CD14-positive monocyte (primary cell): ENCODE results near the gene TMEM114. TPM values are rescaled to one million over a fixed set of nuclear protein-coding genes. Genes with fewer than 3 reads are reported as not detected.

Experiments used
- DNase-seq, 3 donors: peaks; one replicate each; pipeline ENCODE4 v3.0.0-alpha.2; 2011 to 2022
- H2AFZ ChIP-seq: 2 replicates; pipeline ENCODE4 v1.6.0; 2012; ENCODE audit warnings: mild to moderate bottlenecking, low read depth, low read length, inconsistent platforms; ENCODE audit not compliant: insufficient read depth, poor library complexity, severe bottlenecking
- H3K27ac ChIP-seq, 2 donors: 1 replicate in 1 of 2; 2 replicates in 1 of 2; pipeline ENCODE4 v1.5.1; 2012 to 2013; ENCODE audit warnings: low read length in 2 of 2, control low read depth in 1 of 2, inconsistent platforms in 1 of 2, low read depth in 1 of 2, mild to moderate bottlenecking in 1 of 2
- H3K27me3 ChIP-seq, 2 donors: one replicate each; pipeline versions ENCODE4 v1.6.0 to v1.6.1; 2011 to 2013; ENCODE audit warnings: low read length in 2 of 2; ENCODE audit not compliant: control insufficient read depth in 2 of 2, insufficient read depth in 2 of 2
- H3K36me3 ChIP-seq, 2 donors: replicated peaks in 1 of 2; 1 replicate in 1 of 2; 2 replicates in 1 of 2; pipeline versions ENCODE4 v1.5.1 to v1.6.1; 2012 to 2013; ENCODE audit warnings: low read length in 2 of 2, control low read depth in 1 of 2, inconsistent platforms in 1 of 2, mild to moderate bottlenecking in 1 of 2; ENCODE audit not compliant: insufficient read depth in 2 of 2, control insufficient read depth in 1 of 2
- H3K4me1 ChIP-seq, 2 donors: 1 replicate in 1 of 2; 2 replicates in 1 of 2; pipeline versions ENCODE4 v1.5.1 to v1.6.1; 2012 to 2013; ENCODE audit warnings: low read length in 2 of 2, control low read depth in 1 of 2, inconsistent platforms in 1 of 2, mild to moderate bottlenecking in 1 of 2, moderate library complexity in 1 of 2; ENCODE audit not compliant: insufficient read depth in 2 of 2, control insufficient read depth in 1 of 2
- H3K4me2 ChIP-seq: replicated peaks from 2 replicates; pipeline ENCODE3; 2012; ENCODE audit warnings: low read length, moderate library complexity, mild to moderate bottlenecking; ENCODE audit not compliant: poor library complexity, severe bottlenecking; ENCODE audit errors: extremely low read depth
- H3K4me3 ChIP-seq, 3 experiments: fragments of 200-600 bp in 1 of 3; sonication (generic) in 1 of 3; replicated peaks in 1 of 3; 1 replicate in 2 of 3; 2 replicates in 1 of 3; pipeline ENCODE4 v1.5.1; 2011 to 2013; ENCODE audit warnings: low read length in 3 of 3, mild to moderate bottlenecking in 3 of 3, control low read depth in 2 of 3, low read depth in 2 of 3, inconsistent platforms in 1 of 3, moderate library complexity in 1 of 3
- H3K79me2 ChIP-seq: 2 replicates; pipeline ENCODE4 v1.6.0; 2012; ENCODE audit warnings: mild to moderate bottlenecking, control low read depth, inconsistent platforms, low read length, moderate library complexity; ENCODE audit not compliant: insufficient read depth
- H3K9ac ChIP-seq: 2 replicates; pipeline ENCODE4 v1.6.0; 2017; ENCODE audit warnings: low read length, mild to moderate bottlenecking; ENCODE audit not compliant: insufficient read depth, poor library complexity, severe bottlenecking
- H3K9me3 ChIP-seq, 2 donors: replicated peaks in 1 of 2; 1 replicate in 1 of 2; 2 replicates in 1 of 2; pipeline versions ENCODE4 v1.5.1 to v1.6.1; 2012 to 2013; ENCODE audit warnings: low read length in 2 of 2, control low read depth in 1 of 2; ENCODE audit not compliant: control insufficient read depth in 1 of 2, insufficient read depth in 1 of 2
- H4K20me1 ChIP-seq: 2 replicates; pipeline ENCODE4 v1.6.0; 2012; ENCODE audit warnings: mild to moderate bottlenecking, low read length, control low read depth, moderate library complexity; ENCODE audit not compliant: insufficient read depth
- H3K27ac Mint-ChIP-seq, 7 donors: one replicate each; pipeline ENCODE4 v1.8.0; 2020; ENCODE audit warnings: mild to moderate bottlenecking in 7 of 7, mixed read lengths in 7 of 7, moderate library complexity in 6 of 7, inconsistent platforms in 2 of 7
- H3K27me3 Mint-ChIP-seq, 3 donors: one replicate each; pipeline ENCODE4 v1.8.0; 2021 to 2022; ENCODE audit warnings: low read depth in 3 of 3, mild to moderate bottlenecking in 3 of 3, mixed read lengths in 3 of 3, moderate library complexity in 3 of 3, inconsistent platforms in 1 of 3
- H3K36me3 Mint-ChIP-seq, 2 donors: one replicate each; pipeline ENCODE4 v1.8.0; 2020; ENCODE audit warnings: mixed read lengths in 2 of 2, inconsistent platforms in 1 of 2, mild to moderate bottlenecking in 1 of 2
- H3K4me1 Mint-ChIP-seq: one replicate; pipeline ENCODE4 v1.8.0; 2020; ENCODE audit warnings: mild to moderate bottlenecking, mixed read lengths
- H3K4me3 Mint-ChIP-seq, 2 donors: one replicate each; pipeline ENCODE4 v1.8.0; 2020; ENCODE audit warnings: mild to moderate bottlenecking in 2 of 2, mixed read lengths in 2 of 2, moderate library complexity in 1 of 2
- H3K9me3 Mint-ChIP-seq, 7 donors: one replicate each; pipeline ENCODE4 v1.8.0; 2020 to 2022; ENCODE audit warnings: mixed read lengths in 7 of 7, mild to moderate bottlenecking in 6 of 7, moderate library complexity in 6 of 7, inconsistent platforms in 2 of 7
- CTCF ChIP-seq: fragments of 200-600 bp; IDR thresholded peaks from one replicate; pipeline ENCODE4 v1.8.0; 2022; ENCODE audit warnings: antibody characterized with exemption, mild to moderate bottlenecking
- WGBS: methylation state at CpG from one replicate; pipeline ENCODE4 v1.1.5; 2013; ENCODE audit warnings: missing lambda C conversion rate; ENCODE audit not compliant: insufficient coverage; 5-methylcytosine and 5-hydroxymethylcytosine counted together
- intact Hi-C, 2 donors: fragments of 100-400 bp; cut with micrococcal nuclease; formaldehyde crosslinking; loops; one replicate each; pipeline versions ENCODE4 v1.15.0 to v1.15.1; 2023
- polyA plus RNA-seq, 3 donors: library from polyadenylated mRNA; depleted of rRNA in 1 of 3; unstranded in 2 of 3; stranded (reverse) in 1 of 3; fragments of 300-500 nt in 2 of 3; fragments of >200 nt in 1 of 3; fragmentation: Illumina TruSeq in 2 of 3; gene quantifications; 1 replicate in 2 of 3; 2 replicates in 1 of 3; pipeline ENCODE4 v1.2.3, GENCODE V29; 2012 to 2021

Gene TMEM114
- polyA plus RNA-seq, 3 donors: not detected

DNA sequence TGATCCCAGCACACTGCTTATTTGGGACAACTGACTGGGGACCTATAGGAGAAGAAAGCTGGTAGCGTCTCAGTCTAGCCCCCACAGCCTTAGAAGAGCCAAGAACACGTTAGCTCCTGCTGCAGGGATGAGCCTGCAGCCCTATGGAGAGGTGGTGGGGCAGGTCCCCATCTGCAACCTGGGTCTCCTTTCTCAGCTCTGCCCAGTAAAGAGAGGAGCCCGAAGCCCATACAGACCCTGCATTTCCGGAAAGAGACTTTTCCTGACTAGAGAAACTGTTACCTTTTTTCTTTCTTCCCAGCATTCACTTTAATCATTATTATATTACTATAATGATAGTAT, 32.0 kb upstream of the TMEM114 start:
- peak overlapping the region; percentile 81 for H2AFZ ChIP-seq
- intact Hi-C loops: no loop called here
- Mint-ChIP-seq H3K36me3 (peaks cover 28 to 32% of the 10 kb centered on the region in 2 donors), H3K4me3 (peak overlapping the region; percentile 94 to 97), H3K4me1 (peaks cover 25% of the 10 kb centered on the region), H3K27ac (peak overlapping the region; percentile 87 to 99 (median 97)), H3K9me3 (peaks cover 0 to 3% (median 0%) of the 10 kb centered on the region in 7 donors), H3K27me3 (peaks cover 15 to 28% (median 24%) of the 10 kb centered on the region in 3 donors)
- H3K4me2 ChIP-seq: peak overlapping the region; percentile 85
- WGBS: no CpG with 5 or more reads among the region's 4 CpGs
- H3K36me3 ChIP-seq: peaks cover 15 to 35% of the 10 kb centered on the region in 2 donors
- peak overlapping the region; percentile 66 to 97 for H3K27ac ChIP-seq
- H3K4me3 ChIP-seq: peak overlapping the region; percentile 73 to 94 (median 91)
- peak overlapping the region; percentile 96 for H3K9ac ChIP-seq
- H3K9me3 ChIP-seq: no peaks in the 10 kb centered on the region
- H3K4me1 ChIP-seq: peaks cover 12 to 13% of the 10 kb centered on the region in 2 donors
- H4K20me1 ChIP-seq: no peaks in the 10 kb centered on the region
- no peak for TF ChIP-seq CTCF
- peaks cover 54% of the 10 kb centered on the region for H3K79me2 ChIP-seq
- peak in 1 of 3 donors; percentile 4 for DNase-seq
- H3K27me3 ChIP-seq: peaks cover 9 to 17% of the 10 kb centered on the region in 2 donors

- intact Hi-C loops: no loop called here
- no peaks in the 10 kb centered on the region for H4K20me1 ChIP-seq
- H3K4me3 Mint-ChIP-seq: peak within 1 kb of the TSS; percentile 94 to 97
- peaks cover 20 to 30% (median 24%) of the 10 kb centered on the region in 3 donors for H3K27me3 Mint-ChIP-seq
- no peaks in the 10 kb centered on the region for H3K9me3 ChIP-seq
- no peak for TF ChIP-seq CTCF
- H3K4me2 ChIP-seq: peak within 1 kb of the TSS; percentile 85
- H3K27me3 ChIP-seq: peaks cover 9 to 17% of the 10 kb centered on the region in 2 donors
- DNase-seq: peak; percentile 80 to 87 (median 85)
- peaks cover 12 to 13% of the 10 kb centered on the region in 2 donors for H3K4me1 ChIP-seq
- H3K9ac ChIP-seq: peak within 1 kb of the TSS; percentile 96
- H3K27ac ChIP-seq: peak within 1 kb of the TSS; percentile 66 to 97
- peak within 1 kb of the TSS; percentile 73 to 94 (median 91) for H3K4me3 ChIP-seq
- H3K36me3 Mint-ChIP-seq: peaks cover 22 to 26% of the 10 kb centered on the region in 2 donors
- under 1% methylated on average over 39 of the region's 51 CpGs for WGBS
- peaks cover 10 to 29% of the 10 kb centered on the region in 2 donors for H3K36me3 ChIP-seq
- peaks cover 0 to 3% (median 0%) of the 10 kb centered on the region in 7 donors for H3K9me3 Mint-ChIP-seq
- peak within 1 kb of the TSS; percentile 87 to 99 (median 97) for H3K27ac Mint-ChIP-seq
- peaks cover 50% of the 10 kb centered on the region for H3K79me2 ChIP-seq
- peak within 1 kb of the TSS; percentile 81 for H2AFZ ChIP-seq
- peaks cover 25% of the 10 kb centered on the region for H3K4me1 Mint-ChIP-seq
These were observed 31.4 kb upstream of the TMEM114 start, which contains the start of gene METTL22 for GRCh38 chr16:8621572-8622314. METTL22 (plus strand) TSS chr16:8621698; CDS start chr16:8625666, 3,968 bp downstream.
